Measurements from ENCODE around the gene LRWD1. TPM values are rescaled to one million over a fixed set of nuclear protein-coding genes. Genes with fewer than 3 reads are reported as not detected.

The LRWD1 gene
- total RNA-seq, 1 donor from 2014 or later = 22.1 TPM

DNA sequence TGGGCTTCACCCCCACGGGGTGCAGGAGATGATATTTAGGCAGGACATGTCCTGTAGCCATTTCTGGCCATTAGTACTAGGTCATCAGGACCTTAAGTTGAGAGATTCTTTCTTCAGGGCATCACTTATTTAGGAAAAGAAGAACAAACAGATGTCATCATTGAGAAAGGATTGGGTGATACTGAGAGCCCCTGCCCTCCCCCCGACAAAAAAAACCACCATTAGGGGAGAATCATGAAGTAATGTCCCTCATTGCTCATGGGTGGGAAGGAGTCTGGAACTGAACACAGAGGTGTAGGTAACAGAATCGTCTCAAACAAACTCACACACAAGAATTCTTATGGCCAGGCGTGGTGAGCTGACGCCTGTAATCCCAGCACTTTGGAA is 37.8 kb upstream of the LRWD1 start:
- Mint-ChIP-seq H3K27ac (ENCODE audit: unreplicated experiment) (no peak overlapping the region), H3K4me3 (ENCODE audit: unreplicated experiment) (no peak overlapping the region), H3K27me3 (ENCODE audit: unreplicated experiment) (no peaks in the 10 kb centered on the region), H3K36me3 (ENCODE audit: unreplicated experiment) (peaks cover 29% of the 10 kb centered on the region), H3K9me3 (ENCODE audit: unreplicated experiment) (no peaks in the 10 kb centered on the region), H3K4me1 (ENCODE audit: unreplicated experiment) (peaks cover 4% of the 10 kb centered on the region)
- TF ChIP-seq CTCF (IDR thresholded peaks at IDR 0.05) = no peak
- no peak for DNase-seq (ENCODE audit: extremely low spot score, unreplicated experiment)

DNA sequence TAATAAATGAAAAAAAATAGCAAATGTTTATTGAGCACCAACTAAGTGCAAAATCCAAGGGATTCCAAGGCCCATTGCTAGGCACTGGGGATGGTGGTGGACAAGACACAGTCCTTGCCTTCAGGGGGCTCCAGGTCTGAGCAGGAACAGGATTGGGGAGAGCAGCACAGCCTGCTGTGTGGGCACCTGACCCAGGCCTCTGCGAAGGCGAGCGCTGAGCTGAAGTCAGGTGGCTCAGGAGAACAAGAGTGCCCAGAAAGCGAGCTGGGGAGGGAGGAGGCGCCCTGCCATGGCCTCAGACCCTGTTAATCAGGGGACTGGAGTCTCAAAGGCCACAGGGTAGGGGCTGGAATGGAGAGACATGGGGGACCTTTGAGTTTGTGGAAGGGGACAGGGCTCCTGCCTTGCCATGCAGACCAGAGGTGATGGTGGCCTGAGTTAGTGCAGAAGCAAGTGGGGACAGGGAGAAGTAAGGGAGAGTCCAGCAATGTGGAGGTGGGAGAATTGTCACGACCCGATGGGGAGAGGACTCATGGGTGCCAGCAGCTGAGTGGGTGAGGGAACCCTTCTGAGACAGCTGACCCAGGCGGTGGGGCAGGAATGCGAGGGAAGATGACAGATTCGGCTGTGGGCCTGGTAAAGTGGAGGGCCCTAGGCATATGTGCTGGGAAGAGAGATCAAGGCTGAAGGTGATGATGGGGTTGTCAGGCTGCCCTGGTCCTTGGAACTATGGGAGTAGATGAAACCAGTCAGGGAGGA is 35.5 kb upstream of the LRWD1 start:
- peak overlapping the region; percentile 19 for H3K27ac Mint-ChIP-seq (ENCODE audit: unreplicated experiment)
- H3K27me3 Mint-ChIP-seq (ENCODE audit: unreplicated experiment) = no peaks in the 10 kb centered on the region
- H3K4me1 Mint-ChIP-seq (ENCODE audit: unreplicated experiment) = peaks cover 12% of the 10 kb centered on the region
- H3K4me3 Mint-ChIP-seq (ENCODE audit: unreplicated experiment) = no peak overlapping the region
- no peak for DNase-seq (ENCODE audit: extremely low spot score, unreplicated experiment)
- H3K36me3 Mint-ChIP-seq (ENCODE audit: unreplicated experiment) = peaks cover 22% of the 10 kb centered on the region
- H3K9me3 Mint-ChIP-seq (ENCODE audit: unreplicated experiment) = no peaks in the 10 kb centered on the region
- TF ChIP-seq CTCF (IDR thresholded peaks at IDR 0.05) = no peak

DNA sequence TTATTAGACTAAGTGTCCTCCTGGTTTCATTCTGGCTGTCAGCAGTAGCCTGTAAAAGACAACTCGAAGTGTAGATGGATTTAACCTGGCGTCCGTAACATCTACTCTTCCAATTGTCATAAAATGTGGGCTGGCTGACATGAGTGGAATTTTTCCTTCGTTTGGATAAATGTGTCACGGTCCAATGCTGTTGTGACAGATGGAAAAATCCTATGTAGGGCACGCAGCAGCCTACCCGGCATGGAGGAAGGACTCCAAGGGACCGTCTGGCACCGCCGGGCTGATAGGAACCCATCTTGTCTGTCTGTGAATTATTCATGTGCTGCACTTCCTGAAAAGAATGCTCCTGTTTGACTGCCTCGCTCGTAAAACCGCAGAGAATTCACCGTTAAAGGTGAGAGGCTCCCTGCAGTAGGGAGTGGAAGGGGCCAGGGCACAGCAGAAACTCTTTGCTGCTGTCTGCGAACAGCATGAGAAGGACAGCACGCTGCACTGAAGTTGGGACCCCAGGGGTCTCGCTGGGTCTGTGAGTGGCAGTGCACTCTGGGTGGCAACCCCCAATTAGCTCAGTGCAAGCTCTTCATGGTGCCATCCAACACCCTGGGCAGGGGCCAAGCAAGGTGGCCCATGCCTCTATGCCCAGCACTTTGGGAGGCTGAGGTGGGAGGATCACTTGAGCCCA is 33.0 kb upstream of the LRWD1 start:
- Mint-ChIP-seq H3K27me3 (ENCODE audit: unreplicated experiment) (no peaks in the 10 kb centered on the region), H3K9me3 (ENCODE audit: unreplicated experiment) (no peaks in the 10 kb centered on the region), H3K4me1 (ENCODE audit: unreplicated experiment) (peaks cover 20% of the 10 kb centered on the region), H3K4me3 (ENCODE audit: unreplicated experiment) (peak overlapping the region; percentile 33), H3K36me3 (ENCODE audit: unreplicated experiment) (peaks cover 4% of the 10 kb centered on the region), H3K27ac (ENCODE audit: unreplicated experiment) (peak overlapping the region; percentile 60)
- no peak for TF ChIP-seq CTCF (IDR thresholded peaks at IDR 0.05)
- DNase-seq (ENCODE audit: extremely low spot score, unreplicated experiment) = no peak

- peak overlapping the region; percentile 71 for H3K4me3 Mint-ChIP-seq (ENCODE audit: unreplicated experiment)
- DNase-seq (ENCODE audit: extremely low spot score, unreplicated experiment) = no peak
- TF ChIP-seq CTCF (IDR thresholded peaks at IDR 0.05) = no peak
- no peaks in the 10 kb centered on the region for H3K9me3 Mint-ChIP-seq (ENCODE audit: unreplicated experiment)
- H3K27ac Mint-ChIP-seq (ENCODE audit: unreplicated experiment) = peak overlapping the region; percentile 60
- H3K27me3 Mint-ChIP-seq (ENCODE audit: unreplicated experiment) = no peaks in the 10 kb centered on the region
- peaks cover 20% of the 10 kb centered on the region for H3K4me1 Mint-ChIP-seq (ENCODE audit: unreplicated experiment)
- peaks cover 3% of the 10 kb centered on the region for H3K36me3 Mint-ChIP-seq (ENCODE audit: unreplicated experiment)
Measured at GRCh38 chr7:102432442-102433218, 32.2 kb upstream of the LRWD1 start.

All from osteocyte (in vitro differentiated cells).